Esophagus muscularis mucosa (tissue), 4 donors: Measurements from ENCODE around the gene PRPF40B.

ENCODE experiments used
- EP300 ChIP-seq: sonication (generic); formaldehyde crosslinking; IDR thresholded peaks from one replicate; pipeline ENCODE4 v1.6.1; 2017; ENCODE audit warnings: antibody characterized with exemption
- POLR2A ChIP-seq: fragments of 450-650 bp; IDR thresholded peaks from one replicate; pipeline ENCODE4 v1.6.1; 2017; ENCODE audit warnings: antibody characterized with exemption, moderate library complexity, mild to moderate bottlenecking, low read depth
- POLR2AphosphoS5 ChIP-seq, 2 donors: sonication (generic); formaldehyde crosslinking; IDR thresholded peaks; one replicate each; pipeline ENCODE4 v1.6.1; 2017; ENCODE audit warnings: antibody characterized with exemption in 2 of 2
- TF ChIP-seq, protein P1 (sequence below), 3 experiments: fragments of 200-600 bp in 2 of 3; fragments of 450-650 bp in 1 of 3; sonication (generic) in 2 of 3; IDR thresholded peaks; one replicate each; pipeline ENCODE4 v1.5.1; 2017 to 2019; ENCODE audit warnings: antibody characterized with exemption in 3 of 3, mild to moderate bottlenecking in 2 of 3, moderate library complexity in 1 of 3

DNA sequence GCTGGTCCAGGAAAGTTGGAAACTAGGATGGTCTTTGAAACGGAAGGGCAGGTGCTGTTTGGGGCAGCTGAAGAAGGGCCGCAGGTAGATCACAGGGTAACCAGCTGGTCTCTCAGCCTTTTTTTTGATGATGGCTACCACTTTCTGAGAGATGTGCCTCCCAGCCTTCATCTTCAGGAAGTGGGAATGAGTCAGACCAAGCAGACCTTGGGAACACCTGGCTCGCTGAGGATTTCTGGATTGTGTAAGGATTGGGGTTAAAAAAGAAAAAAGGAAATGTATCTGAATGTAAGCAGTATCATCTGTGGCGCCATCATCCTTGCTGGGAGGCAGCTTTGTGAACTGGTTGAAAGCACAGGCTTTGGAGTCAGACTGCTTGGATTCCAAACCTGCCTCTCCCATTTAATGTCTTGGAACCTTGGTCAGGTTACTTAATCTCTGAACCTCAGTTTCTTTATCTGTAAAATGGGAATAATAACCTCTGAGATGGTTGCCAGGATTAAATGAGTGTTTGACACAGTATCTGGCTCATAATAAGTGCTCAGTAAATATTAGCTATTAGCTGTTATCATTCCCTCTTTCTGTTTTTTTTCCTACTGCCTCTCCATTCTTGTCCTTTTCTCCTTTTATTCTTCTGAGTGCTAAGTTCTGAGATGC is 1.7 kb downstream of the PRPF40B start:
- TF ChIP-seq EP300 (no peak), POLR2A (no peak), POLR2AphosphoS5 (IDR thresholded peaks at IDR 0.05) (no peak)
- TF ChIP-seq, protein P1, sequence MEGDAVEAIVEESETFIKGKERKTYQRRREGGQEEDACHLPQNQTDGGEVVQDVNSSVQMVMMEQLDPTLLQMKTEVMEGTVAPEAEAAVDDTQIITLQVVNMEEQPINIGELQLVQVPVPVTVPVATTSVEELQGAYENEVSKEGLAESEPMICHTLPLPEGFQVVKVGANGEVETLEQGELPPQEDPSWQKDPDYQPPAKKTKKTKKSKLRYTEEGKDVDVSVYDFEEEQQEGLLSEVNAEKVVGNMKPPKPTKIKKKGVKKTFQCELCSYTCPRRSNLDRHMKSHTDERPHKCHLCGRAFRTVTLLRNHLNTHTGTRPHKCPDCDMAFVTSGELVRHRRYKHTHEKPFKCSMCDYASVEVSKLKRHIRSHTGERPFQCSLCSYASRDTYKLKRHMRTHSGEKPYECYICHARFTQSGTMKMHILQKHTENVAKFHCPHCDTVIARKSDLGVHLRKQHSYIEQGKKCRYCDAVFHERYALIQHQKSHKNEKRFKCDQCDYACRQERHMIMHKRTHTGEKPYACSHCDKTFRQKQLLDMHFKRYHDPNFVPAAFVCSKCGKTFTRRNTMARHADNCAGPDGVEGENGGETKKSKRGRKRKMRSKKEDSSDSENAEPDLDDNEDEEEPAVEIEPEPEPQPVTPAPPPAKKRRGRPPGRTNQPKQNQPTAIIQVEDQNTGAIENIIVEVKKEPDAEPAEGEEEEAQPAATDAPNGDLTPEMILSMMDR (IDR thresholded peaks at IDR 0.05), result no peak
